Measurements from ENCODE around the gene DCDC2B. TPM values are rescaled to one million over a fixed set of nuclear protein-coding genes. Genes with fewer than 3 reads are reported as not detected.

The DCDC2B gene
- total RNA-seq, 1 experiment from 2014 or later = not detected

GRCh38 chr1:32208469-32208868, 420 bp upstream of the DCDC2B start:
- Mint-ChIP-seq H3K4me1 (peaks cover 10% of the 10 kb centered on the region), H3K4me3 (no peak overlapping the region), H3K27me3 (ENCODE audit: low read depth) (peaks cover 10% of the 10 kb centered on the region), H3K27ac (no peak overlapping the region), H3K36me3 (peaks cover 4% of the 10 kb centered on the region), H3K9me3 (no peaks in the 10 kb centered on the region)
- ChIA-PET CTCF (interaction anchor here (1.5 kb wide), 1 partner anchor 40 kb away, joined by 5 read pairs; no protein-coding TSS in a partner anchor), POLR2A (no interaction called here)
- no peak for DNase-seq (ENCODE audit: low spot score)
- TF ChIP-seq CTCF (IDR thresholded peaks at IDR 0.05) = no peak
- TF ChIP-seq ELF4 (CRISPR knock-in tag; IDR thresholded peaks at IDR 0.05; ENCODE audit: low read depth) = no peak
- no peak for TF ChIP-seq JUN (CRISPR knock-in tag; IDR thresholded peaks at IDR 0.05)
- no peak for TF ChIP-seq ZNF121 (CRISPR knock-in tag; IDR thresholded peaks at IDR 0.05)
- no peak for TF ChIP-seq MXD4 (CRISPR knock-in tag; IDR thresholded peaks at IDR 0.05; ENCODE audit: borderline replicate concordance)
- TF ChIP-seq JAZF1 (CRISPR knock-in tag; IDR thresholded peaks at IDR 0.05) = no peak
- TF ChIP-seq SMAD4 (CRISPR knock-in tag; IDR thresholded peaks at IDR 0.05) = no peak
- TF ChIP-seq ZSCAN18 (CRISPR knock-in tag; IDR thresholded peaks at IDR 0.05) = no peak
- TF ChIP-seq ZNF317 (CRISPR knock-in tag; IDR thresholded peaks at IDR 0.05; ENCODE audit: borderline replicate concordance, low read depth) = no peak
- no peak for TF ChIP-seq HMGXB4 (CRISPR knock-in tag; IDR thresholded peaks at IDR 0.05)
- TF ChIP-seq AFF4 (CRISPR knock-in tag; IDR thresholded peaks at IDR 0.05; ENCODE audit: borderline replicate concordance) = no peak
- TF ChIP-seq ATF2 (CRISPR knock-in tag; IDR thresholded peaks at IDR 0.05; ENCODE audit: borderline replicate concordance, low read depth) = no peak
- no peak for TF ChIP-seq MAX (CRISPR knock-in tag; IDR thresholded peaks at IDR 0.05)
- TF ChIP-seq FOXP1 (CRISPR knock-in tag; IDR thresholded peaks at IDR 0.05; ENCODE audit: borderline replicate concordance) = no peak
- TF ChIP-seq ZBTB21 (CRISPR knock-in tag; IDR thresholded peaks at IDR 0.05; ENCODE audit: borderline replicate concordance) = no peak
- TF ChIP-seq ZMAT4 (CRISPR knock-in tag; IDR thresholded peaks at IDR 0.05) = no peak
- TF ChIP-seq FOXJ3 (CRISPR knock-in tag; IDR thresholded peaks at IDR 0.05; ENCODE audit: borderline replicate concordance) = no peak
- ATAC-seq = no peak
